Gastrocnemius medialis (tissue), 4 donors: ENCODE results near the gene KLF11.

ENCODE experiments used
- POLR2A ChIP-seq, 2 donors: fragments of 450-650 bp; IDR thresholded peaks; one replicate each; pipeline ENCODE4 v1.6.1; 2017; ENCODE audit warnings: antibody characterized with exemption in 2 of 2, mild to moderate bottlenecking in 2 of 2, moderate library complexity in 2 of 2
- TF ChIP-seq, protein P1 (sequence below), 5 experiments: fragments of 450-650 bp in 3 of 5; fragments of 200-600 bp in 2 of 5; sonication (generic) in 2 of 5; IDR thresholded peaks in 4 of 5; conservative IDR thresholded peaks in 1 of 5; 1 replicate in 4 of 5; 2 replicates in 1 of 5; pipeline ENCODE4 v1.5.1; 2016 to 2019; ENCODE audit warnings: antibody characterized with exemption in 5 of 5, mild to moderate bottlenecking in 3 of 5, moderate library complexity in 3 of 5

DNA sequence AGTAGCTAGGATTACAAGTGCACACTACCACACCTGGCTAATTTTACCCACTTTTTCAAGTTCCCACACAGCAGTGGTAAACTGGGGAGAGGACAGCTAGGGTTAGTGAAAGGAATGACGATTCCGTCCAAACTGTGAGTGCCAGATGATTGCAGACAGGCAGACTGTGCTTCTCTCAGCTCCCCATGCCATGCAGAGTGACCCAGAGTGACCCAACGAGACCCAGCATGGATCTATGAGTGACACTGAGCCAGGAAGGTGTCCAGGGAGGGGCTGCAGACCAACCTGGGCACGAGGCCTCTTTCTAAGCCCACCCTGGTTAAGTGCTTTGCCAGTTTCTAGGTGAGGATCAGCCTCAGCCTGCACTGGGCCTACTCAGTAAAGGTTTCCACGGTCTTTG, 7.7 kb upstream of the KLF11 start:
- TF ChIP-seq, protein P1, sequence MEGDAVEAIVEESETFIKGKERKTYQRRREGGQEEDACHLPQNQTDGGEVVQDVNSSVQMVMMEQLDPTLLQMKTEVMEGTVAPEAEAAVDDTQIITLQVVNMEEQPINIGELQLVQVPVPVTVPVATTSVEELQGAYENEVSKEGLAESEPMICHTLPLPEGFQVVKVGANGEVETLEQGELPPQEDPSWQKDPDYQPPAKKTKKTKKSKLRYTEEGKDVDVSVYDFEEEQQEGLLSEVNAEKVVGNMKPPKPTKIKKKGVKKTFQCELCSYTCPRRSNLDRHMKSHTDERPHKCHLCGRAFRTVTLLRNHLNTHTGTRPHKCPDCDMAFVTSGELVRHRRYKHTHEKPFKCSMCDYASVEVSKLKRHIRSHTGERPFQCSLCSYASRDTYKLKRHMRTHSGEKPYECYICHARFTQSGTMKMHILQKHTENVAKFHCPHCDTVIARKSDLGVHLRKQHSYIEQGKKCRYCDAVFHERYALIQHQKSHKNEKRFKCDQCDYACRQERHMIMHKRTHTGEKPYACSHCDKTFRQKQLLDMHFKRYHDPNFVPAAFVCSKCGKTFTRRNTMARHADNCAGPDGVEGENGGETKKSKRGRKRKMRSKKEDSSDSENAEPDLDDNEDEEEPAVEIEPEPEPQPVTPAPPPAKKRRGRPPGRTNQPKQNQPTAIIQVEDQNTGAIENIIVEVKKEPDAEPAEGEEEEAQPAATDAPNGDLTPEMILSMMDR (IDR thresholded peaks at IDR 0.05 in 4 of 5, conservative IDR thresholded peaks at IDR 0.05 in 1 of 5), result no peak
- TF ChIP-seq POLR2A (IDR thresholded peaks at IDR 0.05), result no peak
